A673 (cell line): ENCODE measurements around the gene NFATC3. TPM values are rescaled to one million over a fixed set of nuclear protein-coding genes. Genes with fewer than 3 reads are reported as not detected.
A peak's percentile ranks its signal among the peaks of the same experiment; 100 is the strongest.

Experiments used
- BruUV-seq: library from RNA; stranded (reverse); fragments of 400-500 nt; replicated peaks from 2 replicates; lab custom pipeline; 2021; lab: Mats Ljungman, UMichigan
- CTCF ChIA-PET: fragments of 300-600 bp; sonication (Branson Sonifier 250); formaldehyde crosslinking; loops from one replicate; lab custom pipeline; 2022; ENCODE audit warnings: antibody characterized with exemption; lab: Charles Lee
- POLR2A ChIA-PET: fragments of 300-600 bp; sonication (Branson Sonifier 250); formaldehyde crosslinking; loops from one replicate; lab custom pipeline; 2022; ENCODE audit warnings: antibody characterized with exemption; ENCODE audit not compliant: low non-redundant PET; lab: Charles Lee
- DNase-seq: peaks from one replicate; pipeline ENCODE4 v3.0.0-alpha.2; 2015; ENCODE audit warnings: low spot score
- H3K27ac ChIP-seq: fragments of 200-600 bp; sonication (generic); 2 replicates; pipeline ENCODE4 v1.5.1; 2016; ENCODE audit warnings: mixed run types, low read depth, mild to moderate bottlenecking, mixed read lengths, antibody characterized with exemption, low read length; ENCODE audit not compliant: poor library complexity, severe bottlenecking
- H3K27me3 ChIP-seq: fragments of 200-600 bp; sonication (generic); replicated peaks from 2 replicates; pipeline ENCODE4 v1.6.1; 2017; ENCODE audit warnings: mixed run types, low read depth, mild to moderate bottlenecking, mixed read lengths, antibody characterized with exemption, low read length; ENCODE audit not compliant: insufficient read depth, poor library complexity
- H3K36me3 ChIP-seq: fragments of 200-600 bp; sonication (generic); 2 replicates; pipeline ENCODE4 v1.6.1; 2016; ENCODE audit warnings: mixed run types, mild to moderate bottlenecking, mixed read lengths, antibody characterized with exemption, low read length; ENCODE audit not compliant: insufficient read depth, poor library complexity, severe bottlenecking
- H3K4me1 ChIP-seq: fragments of 200-600 bp; sonication (generic); 2 replicates; pipeline ENCODE4 v1.6.1; 2017; ENCODE audit warnings: mixed run types, mild to moderate bottlenecking, mixed read lengths, antibody characterized with exemption, low read length; ENCODE audit not compliant: insufficient read depth, poor library complexity, severe bottlenecking
- H3K4me3 ChIP-seq: fragments of 200-600 bp; sonication (generic); 2 replicates; pipeline ENCODE4 v1.5.1; 2016; ENCODE audit warnings: low read depth, mixed run types, mild to moderate bottlenecking, mixed read lengths, low read length; ENCODE audit not compliant: poor library complexity, severe bottlenecking
- H3K9me3 ChIP-seq: fragments of 200-600 bp; sonication (generic); 2 replicates; pipeline ENCODE4 v1.6.1; 2016; ENCODE audit warnings: mixed run types, low read depth, mild to moderate bottlenecking, mixed read lengths, antibody characterized with exemption, low read length; ENCODE audit not compliant: poor library complexity, severe bottlenecking
- EZH2 ChIP-seq: fragments of 200-600 bp; sonication (generic); IDR thresholded peaks from 2 replicates; pipeline ENCODE4 v1.6.1; 2017; ENCODE audit warnings: borderline replicate concordance, low read depth, mild to moderate bottlenecking, mixed read lengths, antibody characterized with exemption, low read length; ENCODE audit not compliant: poor library complexity, severe bottlenecking
- intact Hi-C: fragments of 100-400 bp; cut with micrococcal nuclease; formaldehyde crosslinking; loops from one replicate; pipeline ENCODE4 v1.10.0; 2022; ENCODE audit not compliant: unreplicated experiment
- total RNA-seq: library from RNA; stranded (reverse); gene quantifications from 2 replicates; pipeline ENCODE4 v1.2.3, GENCODE V29; 2021
- TF ChIP-seq, protein P1 (sequence below): fragments of 300-800, 200-600 bp; sonication (generic); conservative IDR thresholded peaks from 2 replicates; pipeline ENCODE4 v1.5.1; 2017; ENCODE audit warnings: low read depth, mild to moderate bottlenecking, antibody characterized with exemption, low read length, moderate library complexity, mixed read lengths

Gene NFATC3
- total RNA-seq, 1 experiment from 2014 or later = 56.0 TPM

DNA sequence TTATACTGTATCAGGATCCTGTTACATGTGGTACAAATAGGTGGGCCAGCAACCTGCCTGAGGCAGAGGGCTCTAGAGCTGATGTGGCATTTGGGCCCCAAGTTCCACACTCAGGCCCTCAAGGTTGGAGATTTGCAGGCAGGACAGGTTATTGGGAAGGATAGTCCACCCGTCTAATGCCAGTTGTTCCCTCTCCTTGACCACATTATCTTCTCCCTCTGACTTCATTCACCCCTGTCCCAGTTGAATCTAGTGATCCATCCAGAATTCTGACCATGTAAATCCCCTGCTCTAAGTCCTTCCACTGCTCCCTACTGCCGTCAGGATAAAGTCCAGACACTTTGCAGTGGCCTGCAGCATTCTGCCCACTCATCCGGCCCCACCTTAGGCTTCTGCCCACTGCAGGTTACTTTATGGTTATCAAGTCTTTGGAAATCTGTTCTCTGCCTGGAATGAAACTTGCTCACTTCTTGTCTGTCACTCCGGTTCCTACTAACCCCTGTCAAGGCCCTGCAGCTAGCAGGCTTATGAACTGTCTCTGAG, 1.9 kb upstream of the NFATC3 start:
- no TSS peak for BruUV-seq
- intact Hi-C loops = no loop called here

DNA sequence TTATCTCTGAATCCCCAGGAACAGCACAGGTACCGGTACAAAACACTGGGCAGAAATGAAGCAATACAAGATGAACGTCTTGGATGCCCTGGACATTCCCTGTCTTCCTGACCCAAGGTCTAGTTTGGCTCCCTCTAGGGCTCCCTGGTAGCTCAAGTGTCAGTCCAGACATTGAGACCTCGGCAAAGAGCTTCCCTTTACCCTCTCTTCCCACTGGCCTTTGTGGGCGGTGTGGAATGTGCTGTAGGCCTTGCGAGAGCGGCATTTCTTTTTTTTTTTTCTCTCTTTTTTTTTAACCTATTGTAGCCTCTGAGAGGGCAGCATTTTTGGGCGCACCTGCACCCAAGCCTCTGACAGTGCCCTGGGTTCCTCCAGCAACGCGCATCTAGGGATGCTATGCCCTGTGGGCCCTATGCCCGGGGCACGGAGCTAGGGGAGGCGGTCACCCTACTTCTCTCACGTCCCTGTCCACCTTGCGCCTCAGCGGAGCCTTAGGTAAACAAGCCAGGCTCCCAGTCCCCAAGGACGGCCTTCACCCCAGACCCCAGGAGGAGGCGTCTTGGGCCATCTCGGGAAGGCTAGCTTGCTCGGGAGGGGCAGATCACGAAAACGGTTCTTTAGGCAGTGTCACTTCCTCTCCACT, 1.2 kb upstream of the NFATC3 start:
- Histone ChIP-seq H3K4me1 (peaks cover 11% of the 10 kb centered on the region), H3K27ac (peak overlapping the region; percentile 91), H3K36me3 (no peaks in the 10 kb centered on the region), H3K9me3 (no peaks in the 10 kb centered on the region), H3K27me3 (no peaks in the 10 kb centered on the region), H3K4me3 (peak overlapping the region; percentile 88)
- BruUV-seq = no TSS peak
- TF ChIP-seq, protein P1, sequence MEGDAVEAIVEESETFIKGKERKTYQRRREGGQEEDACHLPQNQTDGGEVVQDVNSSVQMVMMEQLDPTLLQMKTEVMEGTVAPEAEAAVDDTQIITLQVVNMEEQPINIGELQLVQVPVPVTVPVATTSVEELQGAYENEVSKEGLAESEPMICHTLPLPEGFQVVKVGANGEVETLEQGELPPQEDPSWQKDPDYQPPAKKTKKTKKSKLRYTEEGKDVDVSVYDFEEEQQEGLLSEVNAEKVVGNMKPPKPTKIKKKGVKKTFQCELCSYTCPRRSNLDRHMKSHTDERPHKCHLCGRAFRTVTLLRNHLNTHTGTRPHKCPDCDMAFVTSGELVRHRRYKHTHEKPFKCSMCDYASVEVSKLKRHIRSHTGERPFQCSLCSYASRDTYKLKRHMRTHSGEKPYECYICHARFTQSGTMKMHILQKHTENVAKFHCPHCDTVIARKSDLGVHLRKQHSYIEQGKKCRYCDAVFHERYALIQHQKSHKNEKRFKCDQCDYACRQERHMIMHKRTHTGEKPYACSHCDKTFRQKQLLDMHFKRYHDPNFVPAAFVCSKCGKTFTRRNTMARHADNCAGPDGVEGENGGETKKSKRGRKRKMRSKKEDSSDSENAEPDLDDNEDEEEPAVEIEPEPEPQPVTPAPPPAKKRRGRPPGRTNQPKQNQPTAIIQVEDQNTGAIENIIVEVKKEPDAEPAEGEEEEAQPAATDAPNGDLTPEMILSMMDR = no peak
- TF ChIP-seq EZH2 = no peak
- ChIA-PET CTCF (interaction anchor here (2.5 kb wide), 1 partner anchor 10 kb away, joined by 11 read pairs; no protein-coding TSS in a partner anchor), POLR2A (interaction anchor here (0.5 kb wide), 1 partner anchor 80 kb away, joined by 11 read pairs; no protein-coding TSS in a partner anchor)
- intact Hi-C loops = no loop called here
- DNase-seq = no peak

More for the DNA sequence above, 1.9 kb upstream of the NFATC3 start:
- no peaks in the 10 kb centered on the region for H3K36me3 ChIP-seq
- no peak for DNase-seq
- ChIA-PET CTCF (no interaction called here), POLR2A (interaction anchor here (0.5 kb wide), 1 partner anchor 79 kb away, joined by 11 read pairs; no protein-coding TSS in a partner anchor)
- TF ChIP-seq EZH2 = no peak
- TF ChIP-seq, protein P1 = no peak
- H3K4me3 ChIP-seq = no peak overlapping the region
- H3K27me3 ChIP-seq = no peaks in the 10 kb centered on the region
- peak overlapping the region; percentile 91 for H3K27ac ChIP-seq
- peaks cover 11% of the 10 kb centered on the region for H3K4me1 ChIP-seq
- H3K9me3 ChIP-seq = no peaks in the 10 kb centered on the region

DNA sequence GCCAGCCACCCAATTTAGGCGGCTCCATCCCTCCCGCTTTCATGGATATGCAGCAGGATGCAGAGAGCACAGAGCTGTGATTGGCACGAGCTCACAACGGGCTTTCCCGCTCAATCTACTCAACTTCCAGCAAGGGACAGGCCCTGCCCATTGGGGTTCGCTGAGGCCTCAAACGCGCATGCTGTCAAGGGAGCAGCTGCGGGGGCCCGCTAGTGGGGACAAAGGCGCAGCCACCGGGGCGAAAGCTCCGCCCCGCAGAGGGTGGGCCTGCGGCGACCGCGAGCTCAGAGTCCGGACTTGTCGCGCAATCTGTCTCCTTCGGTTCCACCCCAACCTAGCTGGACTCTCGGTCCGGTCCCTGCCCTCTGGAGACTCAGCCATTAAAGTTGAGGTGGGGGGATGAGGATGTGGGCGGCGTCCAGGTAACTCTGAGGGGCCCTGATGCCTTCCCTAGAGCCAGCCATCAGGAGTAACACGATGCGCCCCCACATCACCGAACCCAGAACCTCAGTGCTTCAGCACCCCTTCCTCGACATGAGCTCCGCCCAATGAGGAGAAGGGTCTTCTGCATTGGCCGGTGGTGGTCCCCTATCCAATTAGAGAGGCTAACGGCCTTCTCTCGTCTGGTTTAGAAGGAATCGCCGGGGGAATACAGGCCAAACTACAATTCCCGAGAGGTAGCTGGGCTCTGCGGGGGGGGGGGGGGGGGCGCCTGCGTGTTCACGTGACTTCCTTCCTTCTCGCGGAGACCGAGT, 489 bp upstream of the NFATC3 start:
- POLR2A ChIA-PET = interaction anchor here (0.5 to 1.0 kb wide), 3 partner anchors 52 to 425 kb away, joined by 3 to 4 read pairs (median 3); partner anchors contain the start of gene ACD
- H3K36me3 ChIP-seq = no peaks in the 10 kb centered on the region
- TF ChIP-seq, protein P1 = no peak
- TF ChIP-seq EZH2 = no peak
- H3K4me3 ChIP-seq = peak overlapping the region; percentile 88
- H3K4me1 ChIP-seq = peaks cover 11% of the 10 kb centered on the region
- H3K9me3 ChIP-seq = no peaks in the 10 kb centered on the region
- intact Hi-C loops = no loop called here
- CTCF ChIA-PET = interaction anchor here (0.7 to 2.5 kb wide), 5 partner anchors 9 to 1254 kb away, joined by 3 to 11 read pairs (median 4); partner anchors contain the start of genes NAE1, RIPOR1 and SLC7A6
- BruUV-seq = no TSS peak
- peak overlapping the region; percentile 91 for H3K27ac ChIP-seq
- DNase-seq = peak; percentile 90
- H3K27me3 ChIP-seq = no peaks in the 10 kb centered on the region
